HG02885 (cell line): Measurements from ENCODE around the gene CLIP4.
"Not testable (repeated sequence)": the region's sequence is repeated elsewhere in the genome, so short reads cannot be mapped to it uniquely, and the experiment has no call there.

Experiments used
- ATAC-seq: cut with Tn5 transposase; IDR thresholded peaks from one replicate; pipeline ENCODE4 v1.9.1; 2021; ENCODE audit warnings: mild to moderate bottlenecking; ENCODE audit not compliant: unreplicated experiment, poor library complexity

The CLIP4 gene

GRCh38 chr2:29096969-29097368 lies 18.2 kb upstream of the CLIP4 start:
- ATAC-seq = no peak

- no peak for ATAC-seq
Measured at GRCh38 chr2:29097569-29097968, 17.6 kb upstream of the CLIP4 start.

GRCh38 chr2:29100564-29100963 lies 14.7 kb upstream of the CLIP4 start:
- no peak for ATAC-seq

GRCh38 chr2:29104688-29105087 lies 10.5 kb upstream of the CLIP4 start:
- no peak for ATAC-seq

- ATAC-seq = no peak
Measured at GRCh38 chr2:29105375-29105774, 9.8 kb upstream of the CLIP4 start.

GRCh38 chr2:29106256-29106655 lies 9.0 kb upstream of the CLIP4 start:
- no peak for ATAC-seq

- ATAC-seq = no peak
Measured at GRCh38 chr2:29106980-29107388, 8.2 kb upstream of the CLIP4 start.

- ATAC-seq = not testable (repeated sequence)
Measured at GRCh38 chr2:29107547-29107946, 7.7 kb upstream of the CLIP4 start.

- no peak for ATAC-seq
Measured at GRCh38 chr2:29108225-29108624, 7.0 kb upstream of the CLIP4 start.

- ATAC-seq = no peak
Measured at GRCh38 chr2:29109246-29109645, 6.0 kb upstream of the CLIP4 start.

- ATAC-seq = peak; percentile 48
Measured at GRCh38 chr2:29110916-29111535, 4.2 kb upstream of the CLIP4 start.

GRCh38 chr2:29112379-29112778 lies 2.8 kb upstream of the CLIP4 start:
- no peak for ATAC-seq

GRCh38 chr2:29113027-29113686 lies 2.1 kb upstream of the CLIP4 start:
- no peak for ATAC-seq

- ATAC-seq = no peak
Measured at GRCh38 chr2:29113891-29114321, 1.3 kb upstream of the CLIP4 start.

GRCh38 chr2:29114586-29114945 lies 649 bp upstream of the CLIP4 start:
- no peak for ATAC-seq

GRCh38 chr2:29115797-29116781 lies 874 bp downstream of the CLIP4 start:
- peak; percentile 42 for ATAC-seq

GRCh38 chr2:29117636-29118303 lies 2.6 kb downstream of the CLIP4 start:
- no peak for ATAC-seq

- no peak for ATAC-seq
Measured at GRCh38 chr2:29119211-29119610, 4.0 kb downstream of the CLIP4 start.

GRCh38 chr2:29120846-29121245 lies 5.6 kb downstream of the CLIP4 start:
- no peak for ATAC-seq

GRCh38 chr2:29123617-29124349 lies 8.6 kb downstream of the CLIP4 start:
- no peak for ATAC-seq
